Astrocyte (in vitro differentiated cells and primary cell): ENCODE measurements around the gene CKAP4.

Experiments used
- CTCF ChIP-seq: IDR thresholded peaks from 2 replicates; pipeline ENCODE4 v1.5.1; 2011; ENCODE audit warnings: low read depth, mild to moderate bottlenecking, inconsistent platforms, low read length, moderate library complexity; ENCODE audit not compliant: insufficient read depth
- EZH2 ChIP-seq: IDR thresholded peaks from 2 replicates; pipeline ENCODE4 v1.6.1; 2012; ENCODE audit warnings: mild to moderate bottlenecking, low read length, inconsistent platforms; ENCODE audit not compliant: insufficient read depth

GRCh38 chr12:106188256-106188655, 59.6 kb downstream of the CKAP4 start:
- TF ChIP-seq CTCF = no peak
- TF ChIP-seq EZH2 = no peak
